Stimulated activated CD4-positive, alpha-beta T cell treated with anti-CD3 and anti-CD28 coated beads, Interleukin-2, amount 100 ng/mL, for 48 hours (primary cell): Measurements from ENCODE around the gene CHD1.
"Not testable (repeated sequence)": the region's sequence is repeated elsewhere in the genome, so short reads cannot be mapped to it uniquely, and the experiment has no call there.

Source experiments
- DNase-seq, 2 donors: peaks; one replicate each; pipeline ENCODE4 v3.0.0-alpha.2; 2020

Gene CHD1

DNA sequence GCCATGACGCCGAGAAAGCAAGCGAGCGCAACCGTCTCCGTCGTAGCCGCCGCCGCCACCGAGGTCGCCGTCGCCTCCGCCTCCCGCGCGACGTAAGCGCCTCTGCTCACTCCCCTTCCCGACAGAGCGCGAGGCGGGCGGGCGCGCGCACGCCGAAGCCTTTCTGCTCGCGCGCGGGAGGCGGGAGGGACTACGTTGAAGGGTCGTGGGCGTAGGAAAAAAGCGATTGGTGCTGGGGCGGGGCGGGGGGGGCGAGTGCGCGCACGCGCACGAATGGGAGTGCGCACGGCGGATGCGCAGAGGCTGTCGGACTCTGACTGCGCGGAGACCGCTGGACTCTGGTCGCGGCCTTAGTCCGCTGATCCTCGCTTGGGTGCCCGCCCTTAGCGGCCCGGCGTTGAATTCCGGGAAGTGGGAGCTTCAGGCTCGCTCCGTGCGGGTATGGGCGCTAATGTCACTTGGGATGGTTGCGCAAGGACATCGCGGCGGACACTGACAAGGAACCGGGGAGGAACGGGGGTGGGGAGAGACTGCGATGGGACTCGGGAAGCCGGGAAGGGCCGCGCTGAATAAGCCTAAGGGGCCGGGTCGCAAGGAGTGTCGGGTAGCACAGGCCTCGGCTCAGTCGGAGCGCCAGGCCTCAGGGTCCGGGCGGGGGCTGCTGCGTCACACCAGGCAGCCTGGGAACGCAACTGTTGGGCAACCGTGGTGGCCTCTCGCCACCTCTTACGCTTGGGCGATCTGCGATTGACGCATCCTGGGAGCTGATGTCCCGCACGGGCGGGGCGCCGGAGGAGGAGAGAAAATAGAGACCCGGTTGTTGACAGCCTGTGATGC is at the start of gene CHD1:
TSS of gene CHD1 (minus strand) at position 135 of the 837 bp plus-strand sequence. CDS start 2,621 bp downstream, outside the sequence.
- DNase-seq, result peak; percentile 90

DNA sequence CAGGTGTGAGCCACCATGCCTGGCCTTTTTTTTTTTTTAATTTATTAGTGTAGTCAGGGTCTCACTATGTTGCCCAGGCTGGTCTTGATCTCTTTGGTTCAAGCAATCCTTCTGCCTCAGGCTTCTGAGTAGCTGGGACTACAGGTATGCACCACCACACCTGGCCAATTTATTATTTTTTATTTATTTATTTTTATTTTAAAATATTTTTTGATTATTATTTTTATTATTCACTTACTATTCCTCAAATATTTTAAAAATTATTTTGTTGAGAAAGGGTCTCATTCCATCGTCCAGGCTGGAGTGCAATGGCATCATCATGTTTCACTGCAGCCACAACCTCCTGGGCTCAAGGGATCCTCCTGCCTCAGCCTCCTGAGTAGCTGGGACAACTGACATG is 49.7 kb upstream of the CHD1 start:
- DNase-seq, result no peak

DNA sequence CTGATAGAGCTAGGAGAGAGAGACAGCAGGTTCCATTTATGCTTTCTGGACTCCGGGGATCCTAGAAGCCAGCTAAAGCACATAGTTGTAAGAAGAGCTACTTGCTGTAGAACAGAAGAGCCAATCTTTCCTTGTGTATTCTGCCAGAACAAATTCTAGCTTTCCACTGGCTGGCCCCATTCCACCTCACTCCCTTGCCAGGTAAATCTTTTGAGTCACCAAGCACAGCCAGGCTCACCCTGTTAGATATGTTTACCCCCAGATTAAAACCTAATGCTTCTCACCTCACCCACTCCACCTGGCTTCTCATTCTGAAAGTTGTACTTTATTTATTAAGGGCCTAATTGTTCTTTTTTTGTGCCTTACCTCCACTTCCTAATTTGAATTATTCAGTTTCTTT is 48.9 kb upstream of the CHD1 start:
- no peak for DNase-seq

DNA sequence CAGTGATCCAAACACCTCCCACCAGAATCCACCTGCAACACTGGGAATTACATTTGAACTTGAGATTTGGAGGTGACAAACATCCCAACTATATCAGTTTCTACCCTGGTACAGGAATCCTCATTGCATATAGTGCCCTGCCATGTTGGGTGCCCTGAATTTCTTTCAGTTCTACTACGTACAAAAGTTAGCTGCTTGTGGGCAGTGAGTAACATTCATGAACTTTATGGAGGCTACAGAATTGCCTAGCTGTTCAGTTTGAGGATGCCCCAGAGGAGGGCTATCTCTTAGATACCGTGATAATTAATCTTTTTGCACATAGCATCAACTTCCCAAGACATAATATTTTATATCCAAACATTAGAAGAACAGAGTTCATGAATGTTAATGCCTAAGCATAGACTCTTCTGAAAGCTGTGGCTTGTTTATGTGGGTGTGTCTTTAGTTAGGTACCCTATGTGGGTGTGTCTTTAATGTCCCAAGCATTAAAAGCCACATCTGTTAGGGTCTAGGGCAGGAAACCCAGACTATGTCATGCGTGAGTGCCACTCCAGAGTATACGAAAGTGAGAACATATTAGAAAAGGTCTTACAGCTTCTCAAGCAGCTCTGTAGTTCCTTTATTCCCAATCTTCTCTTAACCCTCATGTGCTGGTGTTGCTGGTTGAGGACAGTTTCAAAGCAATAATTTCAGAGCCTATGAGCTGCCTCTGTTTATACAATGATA is 47.0 kb upstream of the CHD1 start:
- no peak for DNase-seq

GRCh38 chr5:98975223-98975622 is 46.4 kb upstream of the CHD1 start:
- DNase-seq, result no peak

DNA sequence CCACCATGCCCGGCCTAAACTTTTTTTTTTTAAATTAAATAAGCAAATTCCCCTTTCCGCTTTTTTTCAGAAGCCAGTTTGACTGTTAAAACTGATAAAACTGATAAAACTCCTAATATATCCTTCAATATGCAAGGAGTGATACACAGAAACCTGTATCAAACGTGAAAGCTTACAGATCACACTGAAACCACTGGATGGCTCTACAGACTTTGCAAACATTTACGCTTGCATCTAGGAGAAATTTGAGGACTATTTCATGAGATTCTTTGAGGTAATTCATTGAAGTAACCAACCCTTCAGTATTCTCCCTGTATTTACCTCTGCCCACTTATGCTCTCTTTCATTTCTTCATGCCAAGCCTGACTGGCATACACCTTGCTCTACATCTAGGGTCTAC is 40.6 kb upstream of the CHD1 start:
- no peak for DNase-seq

DNA sequence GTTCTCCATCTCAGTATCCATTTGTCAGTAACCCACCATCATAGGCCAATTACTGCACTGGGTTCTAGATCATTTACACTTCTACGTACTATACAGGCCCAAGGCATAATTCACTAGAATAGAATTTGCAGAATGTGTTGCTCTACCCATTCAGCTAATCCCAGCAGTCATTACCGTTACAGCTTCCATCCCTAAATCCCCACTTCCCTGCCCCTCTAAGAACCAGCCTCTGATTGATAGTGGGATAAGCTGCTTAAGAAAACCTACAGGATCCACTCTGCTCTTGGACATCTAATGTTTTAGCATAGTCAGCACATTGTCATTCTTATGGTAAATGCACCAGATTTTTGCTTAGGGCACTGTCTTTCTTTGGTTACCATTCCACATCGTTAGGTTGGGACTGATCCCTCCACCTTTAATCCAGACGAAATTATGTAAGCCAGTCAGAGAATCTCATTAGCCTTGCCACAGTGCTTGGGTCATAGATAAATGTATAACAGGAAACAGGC is 39.3 kb upstream of the CHD1 start:
- DNase-seq, result no peak

DNA sequence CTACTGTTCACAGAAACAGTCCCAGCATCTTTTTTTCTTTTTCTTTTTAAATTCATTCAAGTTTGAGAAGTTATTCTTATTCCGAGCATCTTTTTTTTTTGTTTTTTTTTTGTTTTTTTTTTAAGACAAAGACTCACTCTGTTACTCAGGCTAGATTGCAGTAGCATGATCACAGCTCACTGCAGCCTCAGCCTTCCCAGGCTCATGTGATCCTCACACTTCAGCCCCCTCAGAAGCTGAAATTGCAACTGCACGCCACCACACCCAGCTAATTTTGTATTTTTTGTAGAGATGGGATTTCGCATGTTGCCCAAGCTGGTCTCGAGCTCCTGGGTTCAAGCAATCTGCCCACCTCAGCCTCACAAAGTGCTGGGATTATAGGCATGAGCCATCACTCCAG is 36.4 kb upstream of the CHD1 start:
- no peak for DNase-seq

GRCh38 chr5:98964621-98965020 is 35.8 kb upstream of the CHD1 start:
- DNase-seq, result no peak

GRCh38 chr5:98963019-98963418 is 34.2 kb upstream of the CHD1 start:
- no peak for DNase-seq

GRCh38 chr5:98962587-98962986 is 33.8 kb upstream of the CHD1 start:
- no peak for DNase-seq

DNA sequence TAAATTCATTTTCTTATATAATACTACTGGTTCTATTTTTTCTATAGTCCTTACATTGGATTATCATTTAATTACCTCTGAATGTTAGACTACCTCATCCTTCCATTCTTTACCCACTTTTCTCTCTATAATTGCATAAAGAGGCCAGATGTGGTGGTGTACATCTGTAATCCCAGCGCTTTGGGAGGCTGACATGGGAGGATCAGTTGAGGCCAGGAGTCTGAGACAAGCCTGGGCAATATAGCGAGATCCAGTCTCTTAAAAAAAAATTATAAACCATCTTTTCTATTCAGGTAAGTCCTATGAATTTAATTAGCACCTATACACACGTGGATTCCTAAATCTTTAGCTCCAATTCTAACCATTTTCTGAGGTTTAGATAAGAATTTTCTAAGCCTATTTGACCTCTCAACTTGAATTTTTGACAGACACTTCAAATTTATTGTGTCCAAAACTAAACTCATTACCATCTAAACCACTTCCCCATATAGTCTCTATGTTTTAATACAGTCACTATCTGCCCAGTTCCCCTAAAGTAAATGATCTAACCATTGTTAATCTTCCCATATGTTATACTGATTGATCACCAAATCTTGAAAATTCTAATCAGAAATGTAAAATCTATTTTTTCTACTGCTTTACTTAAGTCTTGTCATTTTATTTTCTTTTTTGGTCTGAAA is 33.0 kb upstream of the CHD1 start:
- no peak for DNase-seq

DNA sequence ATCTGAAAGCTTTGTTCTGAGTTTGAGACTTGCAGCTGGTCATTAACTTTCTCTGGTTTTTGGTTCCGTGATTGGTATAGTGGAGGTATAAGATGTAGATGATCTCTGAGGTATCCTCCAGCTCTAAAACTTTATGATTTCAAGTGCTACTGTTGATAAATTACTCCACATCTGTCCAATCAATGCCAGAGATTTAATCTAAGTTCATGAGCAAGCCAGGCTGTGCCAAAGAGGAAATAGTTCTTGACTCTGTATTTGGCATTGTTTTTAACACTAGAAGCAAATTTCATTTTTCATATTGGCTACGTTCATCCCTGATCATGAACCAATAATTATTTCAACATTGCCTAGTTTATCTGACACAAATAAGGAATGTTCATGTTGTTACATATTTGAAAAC is 28.5 kb upstream of the CHD1 start:
- no peak for DNase-seq

DNA sequence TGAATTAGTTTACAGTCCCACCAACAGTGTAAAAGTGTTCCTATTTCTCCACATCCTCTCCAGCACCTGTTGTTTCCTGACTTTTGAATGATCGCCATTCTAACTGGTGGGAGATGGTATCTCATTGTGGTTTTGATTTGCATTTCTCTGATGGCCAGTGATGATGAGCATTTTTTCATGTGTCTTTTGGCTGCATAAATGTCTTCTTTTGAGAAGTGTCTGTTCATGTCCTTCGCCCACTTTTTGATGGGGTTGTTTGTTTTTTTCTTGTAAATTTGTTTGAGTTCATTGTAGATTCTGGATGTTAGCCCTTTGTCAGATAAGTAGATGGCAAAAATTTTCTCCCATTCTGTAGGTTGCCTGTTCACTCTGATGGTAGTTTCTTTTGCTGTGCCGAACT is 27.1 kb upstream of the CHD1 start:
- not testable (repeated sequence) for DNase-seq

DNA sequence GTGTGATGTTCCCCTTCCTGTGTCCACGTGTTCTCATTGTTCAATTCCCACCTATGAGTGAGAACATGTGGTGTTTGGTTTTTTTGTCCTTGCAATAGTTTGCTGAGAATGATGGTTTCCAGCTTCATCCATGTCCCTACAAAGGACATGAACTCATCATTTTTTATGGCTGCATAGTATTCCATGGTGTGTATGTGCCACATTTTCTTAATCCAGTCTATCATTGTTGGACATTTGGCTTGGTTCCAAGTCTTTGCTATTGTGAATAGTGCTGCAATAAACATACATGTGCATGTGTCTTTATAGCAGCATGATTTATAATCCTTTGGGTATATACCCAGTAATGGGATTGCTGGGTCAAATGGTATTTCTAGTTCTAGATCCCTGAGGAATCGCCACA is 26.7 kb upstream of the CHD1 start:
- DNase-seq, result not testable (repeated sequence)

- DNase-seq, result no peak
Measured at GRCh38 chr5:98954392-98955028, 25.7 kb upstream of the CHD1 start.

- no peak for DNase-seq
Measured at GRCh38 chr5:98942847-98943246, 14.0 kb upstream of the CHD1 start.

DNA sequence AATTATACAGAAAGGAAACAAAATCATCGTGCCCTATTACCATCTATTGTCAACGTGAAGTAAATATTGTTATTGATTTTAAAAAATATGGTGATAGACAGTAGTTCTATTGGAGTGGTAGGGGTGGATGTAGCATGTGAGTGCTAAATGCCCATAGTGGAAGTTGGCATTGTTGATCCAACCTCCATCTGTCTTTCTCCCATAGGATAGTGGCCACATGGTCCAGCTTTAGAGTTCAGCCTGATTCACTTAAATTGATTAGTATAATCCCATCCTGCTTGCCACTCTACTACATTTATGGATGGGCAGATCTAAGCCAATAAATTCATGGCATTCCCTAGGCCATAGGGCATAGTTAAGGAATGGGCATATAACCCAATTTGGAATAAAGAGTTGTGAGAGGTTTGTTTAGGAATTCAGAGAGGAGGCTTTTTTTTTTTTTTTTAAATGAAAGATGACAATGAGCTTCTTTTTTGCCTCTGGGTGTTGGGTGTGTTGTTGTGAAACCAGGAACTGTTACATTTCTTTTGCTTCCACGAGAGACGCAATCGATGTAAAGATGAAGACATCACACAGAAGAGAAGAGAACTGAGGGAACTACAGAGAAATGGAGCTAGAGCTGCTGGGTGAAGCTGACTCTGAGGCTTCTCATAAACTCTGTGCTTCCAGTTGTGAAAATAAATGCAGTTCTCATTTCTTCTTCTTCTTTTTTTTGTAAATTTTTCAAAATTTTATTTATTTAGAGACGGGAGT is 12.5 kb upstream of the CHD1 start:
- no peak for DNase-seq

DNA sequence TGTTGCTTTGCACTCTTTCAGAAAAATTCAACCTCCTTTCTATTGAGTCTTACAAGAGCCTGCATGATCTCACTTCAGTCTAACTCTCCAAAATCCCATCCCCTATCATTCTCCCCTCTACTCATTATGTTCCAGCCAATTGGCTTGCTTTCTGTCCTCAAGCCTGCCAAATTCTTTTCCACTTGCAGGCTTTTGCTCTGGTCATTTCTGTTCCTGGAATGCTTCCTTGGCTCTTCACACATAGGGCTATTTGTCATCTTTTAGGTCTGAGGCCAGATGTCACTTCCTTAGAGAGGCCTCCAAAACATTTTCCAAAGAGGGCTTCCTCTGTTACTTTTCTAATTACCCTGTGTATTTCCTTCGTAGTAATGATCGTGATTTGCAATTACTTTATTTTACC is 11.8 kb upstream of the CHD1 start:
- no peak for DNase-seq

DNA sequence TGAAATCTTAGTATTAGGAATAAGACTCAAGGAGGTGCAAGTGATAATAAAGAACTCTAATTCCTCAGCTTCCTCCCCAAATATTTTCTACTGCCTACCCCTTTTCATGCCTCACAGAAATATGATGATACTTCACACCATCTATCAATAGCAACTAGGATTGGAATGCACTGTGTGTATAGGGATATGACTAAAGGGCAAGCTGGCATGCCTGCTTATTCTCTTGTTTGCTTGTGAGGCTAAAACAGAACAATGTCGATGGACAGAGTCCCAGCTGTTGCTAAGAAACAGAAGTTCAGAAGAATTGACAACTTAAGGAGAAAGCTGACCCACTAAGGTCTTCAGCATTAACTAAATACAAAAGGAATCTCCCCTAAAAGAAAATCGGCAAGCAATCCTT is 9.7 kb upstream of the CHD1 start:
- no peak for DNase-seq

- no peak for DNase-seq
Measured at GRCh38 chr5:98936948-98937715, 8.3 kb upstream of the CHD1 start.

DNA sequence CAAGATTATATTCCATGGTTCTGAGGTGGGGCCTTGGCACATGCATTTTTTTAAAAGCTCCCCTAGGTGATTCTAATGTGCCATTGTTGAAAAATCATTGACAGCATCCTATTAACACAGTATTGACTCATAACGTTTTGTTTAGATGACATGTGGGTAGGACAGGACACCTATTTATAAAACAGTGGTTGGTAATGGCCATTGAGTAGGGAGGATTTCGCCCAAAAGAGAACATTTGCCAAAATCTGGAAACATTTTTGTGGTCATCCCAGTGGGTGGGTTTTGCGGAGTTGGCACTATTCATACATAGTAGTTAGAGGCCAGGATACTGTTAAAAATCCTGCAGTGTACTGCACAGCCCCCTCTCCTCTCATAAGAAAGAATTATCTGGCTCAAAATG is 6.4 kb upstream of the CHD1 start:
- DNase-seq, result no peak
